Measurements from ENCODE around the gene IGFBP7. TPM values are rescaled to one million over a fixed set of nuclear protein-coding genes. Genes with fewer than 3 reads are reported as not detected.

Gene IGFBP7
- total RNA-seq, 2 donors from 2014 or later: 1,930 to 2,920 TPM

DNA sequence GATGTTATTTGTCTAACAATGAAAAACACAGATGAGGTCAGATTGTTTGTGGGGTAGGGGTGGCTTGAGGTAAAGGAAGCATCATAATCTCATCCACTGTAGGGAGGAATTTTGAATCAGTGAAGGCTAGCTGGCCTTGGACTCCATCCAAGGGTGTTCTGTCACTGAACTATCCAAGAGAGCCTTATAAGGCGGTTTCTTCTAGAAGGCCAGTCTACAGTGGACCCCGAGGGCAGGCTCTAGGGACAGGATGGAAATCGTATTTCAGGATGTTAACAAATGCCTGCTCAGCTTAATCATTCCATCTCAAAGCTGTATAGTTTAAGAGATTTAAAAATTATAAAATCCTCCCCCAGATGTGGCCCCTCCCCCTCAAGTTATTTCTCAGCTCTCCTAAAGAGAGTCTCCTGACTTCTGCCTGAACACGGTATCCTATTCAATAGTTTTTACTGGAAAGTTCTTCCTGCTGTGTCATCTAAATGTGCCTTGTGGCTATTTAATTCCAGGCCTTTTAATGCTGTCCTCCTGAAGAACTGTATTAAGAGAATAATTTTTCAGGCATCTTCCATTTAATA, 8.0 kb downstream of the IGFBP7 start:
- intact Hi-C loops (cut with DNase I): loop anchor here in 1 of 2 donors (2.0 kb wide), 1 partner anchor 21 kb away; no protein-coding TSS in a partner anchor
- DNase-seq (ENCODE audit: low spot score): no peak

DNA sequence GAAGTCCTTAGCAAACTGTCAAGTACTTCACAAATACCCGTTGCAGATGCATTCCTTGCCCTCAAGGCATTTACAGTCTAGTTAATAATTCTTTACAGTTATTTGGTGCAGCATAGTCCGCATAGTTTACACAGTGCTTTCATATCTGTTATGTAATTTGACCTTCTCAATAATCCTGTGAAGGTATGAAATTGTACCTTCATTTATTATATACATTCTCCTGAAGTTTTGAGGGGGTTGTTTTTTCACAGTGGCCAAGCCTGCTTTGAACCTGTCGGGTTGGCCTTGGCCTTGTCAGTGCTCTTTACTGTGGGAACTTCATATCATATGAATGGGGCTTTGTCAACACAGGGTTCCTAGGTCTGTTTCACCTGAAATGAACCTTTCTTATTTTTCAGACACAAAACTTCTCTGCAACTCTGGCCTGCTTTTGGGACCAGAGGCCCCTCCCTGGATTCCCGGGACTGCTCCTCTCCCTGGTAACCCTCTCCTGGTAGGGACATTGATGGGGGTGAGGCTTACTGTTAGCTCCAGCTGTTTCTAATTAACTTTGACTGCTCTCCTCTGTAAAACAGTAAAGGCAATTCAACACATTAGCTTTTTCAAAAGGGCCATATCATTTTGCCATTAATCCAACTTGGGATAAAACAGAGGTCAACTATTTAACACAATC, 9.1 kb downstream of the IGFBP7 start:
- DNase-seq (ENCODE audit: low spot score): no peak
- intact Hi-C loops (cut with DNase I): no loop called here

DNA sequence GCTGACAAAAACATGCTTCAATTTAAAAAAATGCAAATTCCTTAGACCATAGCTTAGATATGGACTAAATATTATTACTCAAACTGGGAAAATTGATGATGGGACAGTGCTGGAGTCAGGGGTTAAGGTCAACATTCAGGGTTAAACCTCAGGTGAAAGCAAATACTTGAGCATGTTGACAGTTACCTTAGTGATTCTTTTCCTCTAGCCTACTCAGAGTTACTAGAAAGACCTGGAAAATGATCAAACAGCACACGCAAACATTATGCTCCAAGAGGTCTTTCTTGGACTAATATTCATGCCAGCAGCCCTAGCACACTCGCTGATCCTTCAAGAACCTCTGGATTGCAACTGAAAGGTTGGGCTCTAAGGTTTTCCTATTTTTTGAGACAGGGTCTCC, 10.8 kb downstream of the IGFBP7 start:
- no peak for DNase-seq (ENCODE audit: low spot score)
- intact Hi-C loops (cut with DNase I): no loop called here

DNA sequence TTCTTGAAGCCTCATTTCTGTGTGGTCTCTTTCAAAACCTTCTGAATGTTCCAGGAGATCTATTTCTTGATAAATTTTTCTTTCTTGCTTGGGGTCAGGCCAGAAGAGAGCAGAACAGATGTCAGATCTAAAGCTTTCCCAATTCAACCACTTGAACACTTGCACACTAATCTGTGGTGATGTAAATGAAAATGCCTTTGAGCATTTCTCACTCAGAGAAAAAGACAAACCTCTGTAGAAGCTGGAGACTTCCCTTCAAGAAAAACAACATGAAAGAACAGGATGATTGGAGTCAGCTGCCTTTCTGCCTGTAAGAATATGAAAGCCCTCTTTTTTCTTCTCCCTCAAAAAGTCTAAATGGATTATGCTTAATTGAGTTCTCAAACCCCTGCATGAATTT, 11.2 kb downstream of the IGFBP7 start:
- intact Hi-C loops (cut with DNase I): no loop called here
- no peak for DNase-seq (ENCODE audit: low spot score)

DNA sequence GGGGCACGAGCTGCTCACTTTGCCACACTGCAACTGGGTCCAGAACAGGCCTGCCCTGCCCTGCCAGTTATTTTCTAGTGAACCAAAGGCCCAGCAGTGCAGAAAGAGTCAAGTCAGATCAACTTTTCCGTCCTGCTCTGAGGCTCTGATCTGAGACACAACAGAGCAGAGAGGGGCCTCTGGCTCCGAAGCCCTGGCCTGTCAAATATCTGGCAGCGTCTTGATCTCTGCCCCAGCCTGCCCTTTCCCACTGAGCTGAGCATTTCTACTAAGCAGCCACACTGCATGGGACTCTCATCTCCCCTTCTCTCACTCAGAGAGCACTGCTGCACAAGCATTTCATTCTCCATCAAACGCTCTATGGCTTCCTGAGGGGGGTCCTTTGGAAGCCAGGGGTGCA, 11.8 kb downstream of the IGFBP7 start:
- no peak for DNase-seq (ENCODE audit: low spot score)
- intact Hi-C loops (cut with DNase I): no loop called here

DNA sequence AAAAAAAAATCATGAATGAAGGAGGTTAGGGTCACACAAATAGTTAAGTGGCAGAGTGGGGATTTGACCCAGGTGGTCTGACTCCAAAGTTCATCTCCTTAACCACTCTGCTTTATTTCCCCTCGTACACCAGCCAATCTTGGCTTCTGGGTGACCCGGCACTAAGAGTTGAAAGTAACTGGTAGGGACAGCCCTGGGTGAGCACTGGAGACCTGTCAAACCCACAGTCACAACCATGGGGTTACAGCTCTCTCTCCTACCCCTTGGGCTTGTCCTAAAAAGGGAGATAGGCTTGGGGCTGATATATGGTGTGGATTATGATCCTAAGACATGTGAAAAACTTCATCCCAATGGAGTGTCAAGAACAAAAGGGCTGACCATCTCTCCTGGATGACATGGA, 12.5 kb downstream of the IGFBP7 start:
- intact Hi-C loops (cut with DNase I): no loop called here
- no peak for DNase-seq (ENCODE audit: low spot score)

DNA sequence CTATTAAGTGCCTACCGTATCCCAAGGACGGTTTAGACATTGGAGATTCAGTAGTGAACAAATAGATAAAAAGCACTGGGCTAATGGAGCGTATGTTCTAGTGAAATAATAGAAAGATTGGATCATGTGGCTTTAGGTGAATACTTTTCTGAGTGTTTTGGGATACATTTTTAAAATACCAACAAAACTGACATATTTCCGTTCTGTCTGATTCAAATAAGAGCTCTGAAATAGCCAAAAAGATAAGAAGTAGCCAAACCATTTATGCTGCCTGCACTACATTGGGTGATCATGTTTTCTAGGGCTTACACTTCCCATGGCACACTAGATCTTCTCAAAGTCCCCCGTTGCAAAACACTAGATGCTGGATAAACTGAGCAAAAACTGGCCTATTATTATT, 14.2 kb downstream of the IGFBP7 start:
- no peak for DNase-seq (ENCODE audit: low spot score)
- intact Hi-C loops (cut with DNase I): no loop called here

DNA sequence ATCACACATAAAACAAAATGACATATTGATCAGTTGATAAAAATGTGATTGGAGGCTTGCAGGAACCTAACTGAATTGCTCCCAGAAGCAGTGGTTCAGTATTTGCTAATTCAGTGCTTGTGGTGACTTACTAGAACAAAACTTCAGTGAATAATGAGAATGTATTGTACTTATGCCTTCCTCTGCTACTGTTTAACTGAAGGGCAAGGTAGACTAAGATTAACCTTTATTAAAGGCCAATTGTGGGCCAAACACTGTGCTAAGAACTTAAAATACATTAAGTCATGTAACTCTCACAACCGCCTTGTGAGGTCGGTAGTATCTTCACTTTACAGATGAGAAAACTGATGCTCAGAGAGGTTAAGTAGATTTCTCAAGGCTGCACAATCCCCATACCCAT, 14.9 kb downstream of the IGFBP7 start:
- DNase-seq (ENCODE audit: low spot score): no peak
- intact Hi-C loops (cut with DNase I): no loop called here

DNA sequence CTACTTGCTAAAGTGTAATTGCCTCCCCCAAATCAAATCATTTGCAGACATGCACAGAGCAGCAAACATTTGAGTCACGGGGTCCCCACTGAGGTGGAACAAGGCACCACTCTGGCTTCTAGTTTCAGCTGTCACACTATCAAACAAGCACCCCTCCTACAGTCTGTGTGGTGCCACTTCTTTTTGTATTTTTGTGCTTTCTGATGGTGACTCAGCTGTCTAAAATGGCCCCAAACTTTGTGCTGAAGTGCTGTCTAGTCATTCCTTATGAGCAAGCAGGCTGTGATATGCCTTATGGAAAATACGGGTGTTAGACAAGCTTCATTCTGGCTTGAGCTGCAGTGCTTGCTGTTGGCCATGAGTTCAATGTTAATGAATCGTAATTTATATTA, 15.4 kb downstream of the IGFBP7 start:
- intact Hi-C loops (cut with DNase I): no loop called here
- DNase-seq (ENCODE audit: low spot score): no peak

DNA sequence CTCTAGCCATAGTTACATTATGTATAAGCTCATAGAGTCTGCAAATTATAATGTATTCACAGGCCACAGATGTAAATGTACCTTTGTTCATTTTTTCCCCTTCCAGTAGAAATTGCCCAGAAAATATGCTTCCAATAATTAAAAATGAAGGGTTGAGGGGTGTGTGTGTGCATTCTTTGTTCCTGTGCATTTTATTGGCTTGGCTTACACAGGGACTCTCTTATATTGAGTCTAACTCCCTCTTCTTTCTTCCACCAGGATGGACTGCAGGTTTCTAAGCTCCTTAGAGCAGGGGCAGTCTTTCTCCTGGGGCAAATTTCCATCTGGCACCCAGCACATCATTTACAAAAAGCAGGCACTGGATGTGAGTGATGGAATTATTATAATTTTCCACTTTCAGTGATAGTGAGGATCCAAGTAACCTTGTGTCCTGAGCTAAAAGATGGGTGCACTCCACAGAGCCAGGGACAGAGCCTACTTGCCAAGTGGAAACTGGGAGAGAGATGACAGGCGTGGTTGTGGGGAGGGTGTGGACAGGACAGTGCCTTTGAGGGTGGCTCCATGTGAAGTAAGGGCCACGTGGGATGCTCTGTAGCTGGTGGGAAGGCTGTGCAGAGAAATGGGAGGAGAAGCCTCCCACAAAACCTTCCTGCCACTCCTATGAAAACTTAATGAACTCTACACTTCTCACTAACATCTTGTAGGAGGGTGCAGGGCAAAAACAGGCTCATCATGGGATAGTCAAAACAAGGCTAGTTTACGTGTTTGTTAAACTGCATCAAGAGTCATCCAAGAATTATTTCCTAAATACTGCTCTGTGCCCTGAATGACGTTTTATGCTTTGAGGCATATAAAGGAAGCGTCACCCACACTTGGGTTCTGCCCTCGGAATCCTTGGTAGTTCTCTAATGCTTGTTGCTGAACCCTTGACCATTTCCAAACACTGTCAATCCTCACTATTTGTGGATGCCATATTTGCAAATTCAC, 16.0 kb downstream of the IGFBP7 start:
- intact Hi-C loops (cut with DNase I): no loop called here
- no peak for DNase-seq (ENCODE audit: low spot score)

DNA sequence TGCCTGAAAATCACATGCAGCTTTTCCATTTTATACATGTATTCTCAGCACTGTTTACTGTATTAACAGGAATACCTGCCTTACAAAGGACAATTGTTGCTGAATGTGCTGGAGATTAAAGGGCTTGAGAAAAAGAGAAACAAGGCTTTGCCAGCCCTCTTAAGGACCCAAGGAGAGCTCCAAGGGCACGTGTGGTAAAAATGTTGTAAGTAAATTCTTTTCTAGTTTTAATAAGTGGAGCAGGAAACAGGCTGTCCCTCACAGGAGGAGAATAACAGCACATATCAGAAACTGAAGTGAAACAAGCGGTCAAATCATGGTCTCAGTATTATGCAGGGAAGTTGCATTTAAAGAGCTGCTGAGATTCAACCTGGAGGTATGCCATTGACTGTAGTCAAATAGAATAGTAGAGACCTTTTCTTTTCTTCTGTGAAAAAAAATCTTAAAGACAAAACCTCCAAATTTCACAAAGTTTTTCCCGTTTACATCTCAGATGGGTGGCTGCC, 18.5 kb downstream of the IGFBP7 start:
- intact Hi-C loops (cut with DNase I): no loop called here

DNA sequence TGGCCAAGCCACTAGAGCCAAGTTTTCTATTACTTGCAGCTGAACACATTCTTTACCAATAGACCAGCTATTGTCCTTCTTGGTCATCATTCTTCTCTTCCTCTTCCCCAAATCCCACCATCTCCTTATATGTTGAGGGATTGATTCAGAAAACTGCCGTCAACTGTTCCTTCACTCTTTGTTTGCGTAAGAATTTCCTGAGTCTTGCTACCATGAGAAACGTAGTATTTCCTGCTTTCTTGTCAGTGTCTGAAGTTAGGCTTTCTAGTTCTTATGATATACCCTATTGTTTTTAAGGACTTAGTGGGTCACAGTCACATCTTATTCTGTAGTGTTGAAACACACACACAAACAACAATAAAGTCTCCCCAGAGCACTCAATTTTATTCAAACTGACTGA, 20.1 kb downstream of the IGFBP7 start:
- DNase-seq (ENCODE audit: low spot score): no peak
- intact Hi-C loops (cut with DNase I): no loop called here

More for the DNA sequence above, 18.5 kb downstream of the IGFBP7 start:
- DNase-seq (ENCODE audit: low spot score): no peak

DNA sequence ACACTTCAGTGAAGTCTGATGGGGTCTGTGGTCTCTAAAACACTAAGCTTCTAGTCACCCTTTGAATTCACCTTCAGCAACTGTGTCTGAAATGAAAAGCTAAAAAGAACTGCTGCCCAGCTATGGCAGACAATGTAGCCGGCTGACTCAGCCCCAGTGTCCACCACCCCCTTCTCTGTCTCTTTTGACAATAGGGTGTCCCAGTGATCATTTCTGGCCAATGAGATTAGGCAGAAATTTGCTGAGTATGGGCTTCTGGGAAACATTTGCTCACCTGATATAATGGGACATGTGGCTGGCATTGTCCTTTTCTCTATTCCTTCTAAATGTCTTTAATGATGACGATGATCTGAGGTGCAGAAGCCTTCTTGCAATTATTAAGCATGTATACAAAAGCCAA, 20.6 kb downstream of the IGFBP7 start:
- intact Hi-C loops (cut with DNase I): no loop called here

DNA sequence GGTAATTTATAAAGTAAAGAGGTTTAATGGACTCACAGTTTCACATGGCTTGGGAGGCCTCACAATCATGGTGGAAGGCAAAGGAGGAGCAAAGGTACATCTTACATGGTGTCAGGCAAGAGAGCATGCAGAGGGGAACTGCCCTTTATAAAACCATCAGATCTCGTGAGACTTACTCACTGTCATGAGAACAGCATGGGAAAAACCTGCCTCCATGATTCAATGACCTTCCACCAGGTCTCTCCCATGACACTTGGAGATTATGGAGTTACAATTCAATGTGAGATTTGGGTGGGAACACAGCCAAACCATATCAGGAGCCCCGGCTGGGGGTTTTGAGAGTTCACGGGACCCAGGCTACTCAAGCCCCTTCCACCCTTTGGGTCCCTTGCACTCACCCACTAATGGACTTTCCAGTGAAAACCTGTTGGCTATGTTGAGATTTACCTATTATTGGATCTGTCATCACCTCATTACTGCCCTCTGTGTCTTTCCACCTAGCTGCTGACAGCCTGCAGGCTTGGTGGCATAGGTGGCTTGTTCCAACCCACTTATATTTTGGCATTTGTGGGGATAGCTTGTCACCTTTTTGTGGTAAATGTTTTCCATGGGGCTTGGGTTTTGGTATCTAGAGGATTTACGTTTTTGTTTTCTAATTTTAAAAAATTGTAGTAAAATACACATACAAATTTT, 24.0 kb downstream of the IGFBP7 start:
- intact Hi-C loops (cut with DNase I): no loop called here
- DNase-seq (ENCODE audit: low spot score): no peak

More for the DNA sequence above, 20.6 kb downstream of the IGFBP7 start:
- no peak for DNase-seq (ENCODE audit: low spot score)

DNA sequence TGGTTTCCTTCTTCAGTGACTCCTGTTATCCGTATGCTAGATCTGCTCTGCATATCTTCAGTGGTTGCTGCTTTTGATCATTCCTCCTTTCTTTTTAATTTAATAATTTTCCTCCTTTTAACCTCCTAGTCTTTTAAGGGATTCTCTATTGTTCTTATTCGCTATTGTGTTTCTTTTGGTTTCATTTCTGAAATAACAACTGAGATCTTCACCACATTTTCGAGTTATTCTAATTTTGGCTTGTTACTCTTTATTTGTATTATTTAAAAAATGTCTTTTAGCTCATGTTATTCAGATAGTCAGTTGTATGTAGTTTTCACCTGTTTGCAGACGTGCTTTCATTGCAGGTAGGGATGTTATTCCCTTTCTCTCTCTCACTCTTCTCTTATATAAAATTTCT, 24.9 kb downstream of the IGFBP7 start:
- intact Hi-C loops (cut with DNase I): no loop called here
- no peak for DNase-seq (ENCODE audit: low spot score)

DNA sequence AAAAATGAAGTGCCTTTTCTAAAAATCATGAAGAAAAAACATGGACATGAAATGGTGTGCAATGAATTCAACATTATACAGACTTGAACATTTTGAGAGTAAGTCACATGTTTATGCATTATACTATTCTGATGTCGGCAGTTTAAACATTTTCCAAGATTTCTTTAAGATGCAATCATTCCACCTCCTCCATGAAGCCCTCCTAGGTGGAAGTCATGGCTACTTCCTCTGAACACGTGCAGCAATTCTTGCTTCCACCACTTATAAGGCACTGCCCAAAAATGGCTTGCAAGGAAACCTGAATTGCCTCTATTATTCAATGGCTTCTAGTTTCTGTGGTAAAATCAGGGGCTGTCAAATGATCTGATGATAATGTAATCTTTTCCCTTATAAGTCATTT, 25.8 kb downstream of the IGFBP7 start:
- intact Hi-C loops (cut with DNase I): no loop called here
- DNase-seq (ENCODE audit: low spot score): no peak

DNA sequence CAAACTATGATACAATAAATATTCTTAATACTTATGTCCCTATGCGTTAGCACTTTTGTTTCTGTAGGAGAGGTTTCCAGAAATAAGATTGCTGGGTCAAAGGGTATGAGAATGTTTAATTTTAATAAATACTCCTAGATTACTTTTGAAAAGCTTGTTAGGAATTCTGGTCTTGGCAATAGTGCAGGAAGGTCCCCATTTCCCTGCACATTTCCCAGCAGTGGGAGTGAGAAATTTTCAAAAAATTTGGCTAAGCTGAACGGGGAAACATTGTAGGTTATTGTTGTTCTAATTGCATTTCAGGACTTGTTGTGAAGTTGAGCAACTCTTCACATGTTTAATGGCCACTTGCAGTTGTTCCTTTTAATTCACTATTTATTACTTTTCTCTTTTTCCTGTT, 27.1 kb downstream of the IGFBP7 start:
- no peak for DNase-seq (ENCODE audit: low spot score)
- intact Hi-C loops (cut with DNase I): no loop called here

DNA sequence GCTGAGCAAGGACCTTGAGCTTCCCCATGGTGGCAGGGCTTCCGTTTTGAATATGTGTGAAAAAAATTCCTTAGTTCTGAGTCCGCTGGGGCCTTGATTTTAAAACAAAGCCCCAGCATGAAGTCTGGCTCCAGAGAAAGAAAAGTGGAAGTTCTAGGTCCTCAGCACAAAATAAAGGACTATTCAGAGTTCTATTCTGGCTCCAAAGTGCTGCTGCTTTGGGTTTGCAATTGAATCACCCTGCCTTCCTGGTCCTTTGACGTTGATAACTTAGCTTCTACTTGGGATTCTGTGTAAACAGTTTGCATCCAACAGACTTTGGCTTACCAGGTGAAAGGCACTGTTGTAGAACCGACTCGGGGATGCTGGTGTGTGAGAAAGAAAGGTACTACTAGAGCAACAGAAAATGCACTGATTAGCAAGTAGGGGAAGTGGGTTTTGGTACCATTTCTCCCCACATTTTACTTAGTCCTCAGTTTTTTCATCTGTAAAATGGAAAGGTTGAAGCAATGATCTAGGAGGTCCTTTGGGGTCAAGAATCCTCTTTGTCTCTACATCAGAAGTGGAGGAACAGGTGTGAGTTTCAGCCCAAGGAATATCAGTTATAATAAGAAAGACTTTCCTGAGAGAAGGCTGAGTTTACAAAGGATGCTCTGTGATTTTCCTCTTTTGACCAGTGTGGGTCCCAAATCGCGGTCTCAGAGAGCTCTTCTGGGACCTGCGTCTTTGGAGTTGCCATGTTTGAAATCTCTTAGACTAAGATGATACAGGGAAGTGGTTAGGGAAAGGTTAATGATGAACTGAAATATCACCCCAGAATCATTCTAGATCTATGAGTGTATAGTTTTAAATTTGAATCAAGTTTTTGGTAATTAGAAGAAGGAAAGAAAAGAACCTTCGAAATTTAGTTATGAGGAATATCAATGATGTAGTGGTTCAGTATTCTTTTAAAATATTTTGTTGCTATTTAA, 28.2 kb downstream of the IGFBP7 start:
- DNase-seq (ENCODE audit: low spot score): no peak
- intact Hi-C loops (cut with DNase I): loop anchor here (2.0 kb wide), 2 partner anchors 21 to 165 kb away; no protein-coding TSS in a partner anchor

All from posterior vena cava (tissue), 2 donors.